CD14-positive monocyte (primary cell): Measurements from ENCODE around the gene KIF21A. TPM values are rescaled to one million over a fixed set of nuclear protein-coding genes. Genes with fewer than 3 reads are reported as not detected.

Experiments
- DNase-seq, 3 donors: peaks; one replicate each; pipeline ENCODE4 v3.0.0-alpha.2; 2011 to 2022
- H2AFZ ChIP-seq: 2 replicates; pipeline ENCODE4 v1.6.0; 2012; ENCODE audit warnings: mild to moderate bottlenecking, low read depth, low read length, inconsistent platforms; ENCODE audit not compliant: insufficient read depth, poor library complexity, severe bottlenecking
- H3K27ac ChIP-seq, 2 donors: 1 replicate in 1 of 2; 2 replicates in 1 of 2; pipeline ENCODE4 v1.5.1; 2012 to 2013; ENCODE audit warnings: low read length in 2 of 2, control low read depth in 1 of 2, inconsistent platforms in 1 of 2, low read depth in 1 of 2, mild to moderate bottlenecking in 1 of 2
- H3K27me3 ChIP-seq, 2 donors: one replicate each; pipeline versions ENCODE4 v1.6.0 to v1.6.1; 2011 to 2013; ENCODE audit warnings: low read length in 2 of 2; ENCODE audit not compliant: control insufficient read depth in 2 of 2, insufficient read depth in 2 of 2
- H3K36me3 ChIP-seq, 2 donors: replicated peaks in 1 of 2; 1 replicate in 1 of 2; 2 replicates in 1 of 2; pipeline versions ENCODE4 v1.5.1 to v1.6.1; 2012 to 2013; ENCODE audit warnings: low read length in 2 of 2, control low read depth in 1 of 2, inconsistent platforms in 1 of 2, mild to moderate bottlenecking in 1 of 2; ENCODE audit not compliant: insufficient read depth in 2 of 2, control insufficient read depth in 1 of 2
- H3K4me1 ChIP-seq, 2 donors: 1 replicate in 1 of 2; 2 replicates in 1 of 2; pipeline versions ENCODE4 v1.5.1 to v1.6.1; 2012 to 2013; ENCODE audit warnings: low read length in 2 of 2, control low read depth in 1 of 2, inconsistent platforms in 1 of 2, mild to moderate bottlenecking in 1 of 2, moderate library complexity in 1 of 2; ENCODE audit not compliant: insufficient read depth in 2 of 2, control insufficient read depth in 1 of 2
- H3K4me2 ChIP-seq: replicated peaks from 2 replicates; pipeline ENCODE3; 2012; ENCODE audit warnings: low read length, moderate library complexity, mild to moderate bottlenecking; ENCODE audit not compliant: poor library complexity, severe bottlenecking; ENCODE audit errors: extremely low read depth
- H3K4me3 ChIP-seq, 3 experiments: fragments of 200-600 bp in 1 of 3; sonication (generic) in 1 of 3; replicated peaks in 1 of 3; 1 replicate in 2 of 3; 2 replicates in 1 of 3; pipeline ENCODE4 v1.5.1; 2011 to 2013; ENCODE audit warnings: low read length in 3 of 3, mild to moderate bottlenecking in 3 of 3, control low read depth in 2 of 3, low read depth in 2 of 3, inconsistent platforms in 1 of 3, moderate library complexity in 1 of 3
- H3K79me2 ChIP-seq: 2 replicates; pipeline ENCODE4 v1.6.0; 2012; ENCODE audit warnings: mild to moderate bottlenecking, control low read depth, inconsistent platforms, low read length, moderate library complexity; ENCODE audit not compliant: insufficient read depth
- H3K9ac ChIP-seq: 2 replicates; pipeline ENCODE4 v1.6.0; 2017; ENCODE audit warnings: low read length, mild to moderate bottlenecking; ENCODE audit not compliant: insufficient read depth, poor library complexity, severe bottlenecking
- H3K9me3 ChIP-seq, 2 donors: replicated peaks in 1 of 2; 1 replicate in 1 of 2; 2 replicates in 1 of 2; pipeline versions ENCODE4 v1.5.1 to v1.6.1; 2012 to 2013; ENCODE audit warnings: low read length in 2 of 2, control low read depth in 1 of 2; ENCODE audit not compliant: control insufficient read depth in 1 of 2, insufficient read depth in 1 of 2
- H4K20me1 ChIP-seq: 2 replicates; pipeline ENCODE4 v1.6.0; 2012; ENCODE audit warnings: mild to moderate bottlenecking, low read length, control low read depth, moderate library complexity; ENCODE audit not compliant: insufficient read depth
- H3K27ac Mint-ChIP-seq, 7 donors: one replicate each; pipeline ENCODE4 v1.8.0; 2020; ENCODE audit warnings: mild to moderate bottlenecking in 7 of 7, mixed read lengths in 7 of 7, moderate library complexity in 6 of 7, inconsistent platforms in 2 of 7
- H3K27me3 Mint-ChIP-seq, 3 donors: one replicate each; pipeline ENCODE4 v1.8.0; 2021 to 2022; ENCODE audit warnings: low read depth in 3 of 3, mild to moderate bottlenecking in 3 of 3, mixed read lengths in 3 of 3, moderate library complexity in 3 of 3, inconsistent platforms in 1 of 3
- H3K36me3 Mint-ChIP-seq, 2 donors: one replicate each; pipeline ENCODE4 v1.8.0; 2020; ENCODE audit warnings: mixed read lengths in 2 of 2, inconsistent platforms in 1 of 2, mild to moderate bottlenecking in 1 of 2
- H3K4me1 Mint-ChIP-seq: one replicate; pipeline ENCODE4 v1.8.0; 2020; ENCODE audit warnings: mild to moderate bottlenecking, mixed read lengths
- H3K4me3 Mint-ChIP-seq, 2 donors: one replicate each; pipeline ENCODE4 v1.8.0; 2020; ENCODE audit warnings: mild to moderate bottlenecking in 2 of 2, mixed read lengths in 2 of 2, moderate library complexity in 1 of 2
- H3K9me3 Mint-ChIP-seq, 7 donors: one replicate each; pipeline ENCODE4 v1.8.0; 2020 to 2022; ENCODE audit warnings: mixed read lengths in 7 of 7, mild to moderate bottlenecking in 6 of 7, moderate library complexity in 6 of 7, inconsistent platforms in 2 of 7
- WGBS: methylation state at CpG from one replicate; pipeline ENCODE4 v1.1.5; 2013; ENCODE audit warnings: missing lambda C conversion rate; ENCODE audit not compliant: insufficient coverage; 5-methylcytosine and 5-hydroxymethylcytosine counted together
- intact Hi-C, 2 donors: fragments of 100-400 bp; cut with micrococcal nuclease; formaldehyde crosslinking; loops; one replicate each; pipeline versions ENCODE4 v1.15.0 to v1.15.1; 2023
- polyA plus RNA-seq, 3 donors: library from polyadenylated mRNA; depleted of rRNA in 1 of 3; unstranded in 2 of 3; stranded (reverse) in 1 of 3; fragments of 300-500 nt in 2 of 3; fragments of >200 nt in 1 of 3; fragmentation: Illumina TruSeq in 2 of 3; gene quantifications; 1 replicate in 2 of 3; 2 replicates in 1 of 3; pipeline ENCODE4 v1.2.3, GENCODE V29; 2012 to 2021
- TF ChIP-seq, protein P1 (sequence below): fragments of 200-600 bp; IDR thresholded peaks from one replicate; pipeline ENCODE4 v1.8.0; 2022; ENCODE audit warnings: antibody characterized with exemption, mild to moderate bottlenecking

KIF21A gene
- polyA plus RNA-seq, 3 donors: 0.03 to 0.05 TPM; not detected in 1

DNA sequence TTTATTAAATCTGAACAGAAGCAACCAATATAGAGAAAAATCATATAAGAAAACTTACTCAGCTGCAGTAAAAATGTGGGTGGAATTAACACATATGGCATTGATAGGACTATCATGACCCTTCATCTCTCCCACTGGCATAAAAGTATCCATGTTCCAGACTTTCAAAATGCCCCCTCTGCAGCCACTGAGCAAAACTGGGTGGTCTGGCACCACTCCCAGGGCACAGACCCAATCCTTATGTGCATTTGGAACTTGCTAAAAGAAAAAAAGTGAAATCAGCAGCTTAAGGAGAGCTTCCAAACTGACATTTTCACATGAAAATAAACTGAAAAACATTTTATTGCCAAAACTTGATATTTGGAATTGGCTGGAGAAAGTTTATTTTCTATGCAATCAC is 141.5 kb downstream of the KIF21A start:
- no peak overlapping the region for H3K4me2 ChIP-seq
- intact Hi-C loops: no loop called here
- no peaks in the 10 kb centered on the region for H3K9me3 ChIP-seq
- no peak overlapping the region for H3K4me3 Mint-ChIP-seq
- H3K27me3 Mint-ChIP-seq: peaks cover 0 to 2% (median 2%) of the 10 kb centered on the region in 3 donors
- TF ChIP-seq, protein P1, sequence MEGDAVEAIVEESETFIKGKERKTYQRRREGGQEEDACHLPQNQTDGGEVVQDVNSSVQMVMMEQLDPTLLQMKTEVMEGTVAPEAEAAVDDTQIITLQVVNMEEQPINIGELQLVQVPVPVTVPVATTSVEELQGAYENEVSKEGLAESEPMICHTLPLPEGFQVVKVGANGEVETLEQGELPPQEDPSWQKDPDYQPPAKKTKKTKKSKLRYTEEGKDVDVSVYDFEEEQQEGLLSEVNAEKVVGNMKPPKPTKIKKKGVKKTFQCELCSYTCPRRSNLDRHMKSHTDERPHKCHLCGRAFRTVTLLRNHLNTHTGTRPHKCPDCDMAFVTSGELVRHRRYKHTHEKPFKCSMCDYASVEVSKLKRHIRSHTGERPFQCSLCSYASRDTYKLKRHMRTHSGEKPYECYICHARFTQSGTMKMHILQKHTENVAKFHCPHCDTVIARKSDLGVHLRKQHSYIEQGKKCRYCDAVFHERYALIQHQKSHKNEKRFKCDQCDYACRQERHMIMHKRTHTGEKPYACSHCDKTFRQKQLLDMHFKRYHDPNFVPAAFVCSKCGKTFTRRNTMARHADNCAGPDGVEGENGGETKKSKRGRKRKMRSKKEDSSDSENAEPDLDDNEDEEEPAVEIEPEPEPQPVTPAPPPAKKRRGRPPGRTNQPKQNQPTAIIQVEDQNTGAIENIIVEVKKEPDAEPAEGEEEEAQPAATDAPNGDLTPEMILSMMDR: no peak
- no peaks in the 10 kb centered on the region for H3K27me3 ChIP-seq
- H3K27ac ChIP-seq: no peak overlapping the region
- no peaks in the 10 kb centered on the region for H3K36me3 ChIP-seq
- DNase-seq: no peak
- H3K4me1 ChIP-seq: no peaks in the 10 kb centered on the region
- no peak overlapping the region for H3K4me3 ChIP-seq
- no peaks in the 10 kb centered on the region for H3K36me3 Mint-ChIP-seq
- H3K9me3 Mint-ChIP-seq: peaks cover 0 to 5% (median 2%) of the 10 kb centered on the region in 7 donors
- H3K4me1 Mint-ChIP-seq: peaks cover 4% of the 10 kb centered on the region
- no peak overlapping the region for H3K27ac Mint-ChIP-seq
- H4K20me1 ChIP-seq: no peaks in the 10 kb centered on the region
- no peaks in the 10 kb centered on the region for H3K79me2 ChIP-seq
- H3K9ac ChIP-seq: no peak overlapping the region
- no peak overlapping the region for H2AFZ ChIP-seq

DNA sequence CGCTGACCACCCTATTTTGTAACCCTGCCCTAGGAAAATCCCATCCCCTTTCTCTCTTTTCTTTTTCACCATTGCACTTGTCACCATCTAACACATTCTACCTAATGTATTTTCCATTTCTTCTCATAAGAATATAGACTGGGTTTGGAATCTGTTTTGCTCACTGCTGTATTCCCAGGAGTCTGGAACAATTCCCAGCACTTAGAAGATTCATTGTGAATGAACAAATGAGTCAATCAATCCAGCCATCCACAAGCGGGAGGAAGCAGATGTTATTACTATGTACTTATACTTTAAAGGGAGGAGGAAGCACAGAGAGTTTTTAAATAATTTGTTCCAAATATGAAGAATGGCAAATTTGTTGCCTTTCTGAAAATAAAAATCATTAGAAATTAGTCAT is 142.1 kb downstream of the KIF21A start:
- no peaks in the 10 kb centered on the region for H3K27me3 ChIP-seq
- no peak overlapping the region for H3K9ac ChIP-seq
- H3K9me3 ChIP-seq: no peaks in the 10 kb centered on the region
- H3K4me1 ChIP-seq: no peaks in the 10 kb centered on the region
- Mint-ChIP-seq H3K27ac (no peak overlapping the region), H3K9me3 (peaks cover 0 to 5% (median 2%) of the 10 kb centered on the region in 7 donors), H3K36me3 (no peaks in the 10 kb centered on the region), H3K4me3 (no peak overlapping the region), H3K27me3 (peaks cover 0 to 2% (median 2%) of the 10 kb centered on the region in 3 donors), H3K4me1 (peaks cover 4% of the 10 kb centered on the region)
- H3K4me3 ChIP-seq: no peak overlapping the region
- H3K79me2 ChIP-seq: no peaks in the 10 kb centered on the region
- no peaks in the 10 kb centered on the region for H4K20me1 ChIP-seq
- no peaks in the 10 kb centered on the region for H3K36me3 ChIP-seq
- intact Hi-C loops: no loop called here
- no peak overlapping the region for H3K4me2 ChIP-seq
- 100% methylated on average over 1 of the region's 2 CpGs for WGBS
- TF ChIP-seq, protein P1: no peak
- DNase-seq: no peak
- no peak overlapping the region for H2AFZ ChIP-seq
- H3K27ac ChIP-seq: no peak overlapping the region
